GM18520 (cell line): ENCODE measurements around the gene NEDD1.

Experiments
- ATAC-seq: cut with Tn5 transposase; IDR thresholded peaks from one replicate; pipeline ENCODE4 v1.9.1; 2021; ENCODE audit not compliant: unreplicated experiment

The NEDD1 gene

DNA sequence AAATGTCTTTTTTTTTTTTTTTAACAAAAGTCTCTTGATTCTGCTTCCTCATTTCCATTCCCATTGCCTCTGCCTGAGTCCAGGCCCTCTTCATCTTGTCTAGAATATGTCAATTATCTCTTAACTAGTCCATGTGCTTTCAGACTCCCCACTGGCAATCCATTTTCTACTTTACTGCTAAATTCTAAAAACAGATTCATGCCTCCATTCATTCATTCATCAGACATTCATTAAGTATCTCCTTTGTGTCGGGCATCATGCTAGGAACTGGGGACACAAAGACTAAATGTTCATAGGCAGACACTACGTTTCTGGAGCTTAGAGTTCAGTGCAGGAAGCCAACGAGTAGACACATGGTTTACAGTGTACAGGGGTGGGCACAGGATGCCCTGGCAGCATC, 9.6 kb upstream of the NEDD1 start:
- ATAC-seq = no peak

DNA sequence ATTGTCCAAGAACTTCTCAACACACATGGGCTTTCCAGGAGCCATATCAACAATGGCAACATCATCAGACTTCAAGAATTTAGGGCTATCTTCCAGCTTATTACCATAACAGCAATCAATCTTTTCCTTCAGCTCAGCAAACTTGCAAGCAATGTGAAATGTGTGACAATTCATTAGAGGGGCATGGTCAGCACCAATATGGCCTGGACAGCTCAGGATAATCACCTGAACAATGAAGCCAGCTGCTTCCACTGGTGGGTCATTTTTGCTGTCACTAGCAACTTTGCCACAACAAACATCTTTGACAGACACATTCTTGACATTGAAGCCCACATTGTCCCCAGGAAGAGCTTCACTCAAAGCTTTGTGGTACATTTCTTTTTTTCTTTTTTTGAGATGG, 5.9 kb upstream of the NEDD1 start:
- ATAC-seq = no peak

GRCh38 chr12:96902076-96902475, 5.0 kb upstream of the NEDD1 start:
- ATAC-seq = no peak

GRCh38 chr12:96906498-96906848, 584 bp upstream of the NEDD1 start:
- ATAC-seq = no peak

- no peak for ATAC-seq
These were observed 790 bp downstream of the NEDD1 start for GRCh38 chr12:96907671-96908422.

- no peak for ATAC-seq
These were observed 1.3 kb downstream of the NEDD1 start for GRCh38 chr12:96908423-96908675.

- ATAC-seq = no peak
These were observed 5.2 kb downstream of the NEDD1 start for GRCh38 chr12:96912261-96912660.

GRCh38 chr12:96912943-96913342, 5.9 kb downstream of the NEDD1 start:
- no peak for ATAC-seq

GRCh38 chr12:96919510-96920210, 12.6 kb downstream of the NEDD1 start:
- ATAC-seq = no peak

- no peak for ATAC-seq
These were observed 41.7 kb downstream of the NEDD1 start for GRCh38 chr12:96948782-96949181.

DNA sequence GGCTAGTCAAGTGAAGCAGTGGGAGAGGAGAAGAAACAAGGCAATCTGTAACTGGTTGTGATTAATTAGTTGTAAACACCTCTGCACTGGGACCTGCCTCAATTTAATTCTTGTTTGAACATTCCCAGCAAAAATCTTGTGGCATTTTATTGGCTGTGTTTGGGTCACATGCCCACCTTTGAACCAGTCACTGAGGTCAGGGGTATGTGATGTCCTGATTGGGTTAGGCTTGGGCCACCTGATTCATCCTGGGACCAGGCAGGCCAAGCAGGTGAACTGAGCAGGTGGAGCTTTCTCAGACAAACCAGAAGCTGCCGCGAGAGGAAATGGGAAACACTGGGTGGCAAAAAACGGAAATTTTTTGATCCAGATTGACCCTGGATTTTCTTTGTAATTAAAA, 72.5 kb downstream of the NEDD1 start:
- ATAC-seq = no peak

DNA sequence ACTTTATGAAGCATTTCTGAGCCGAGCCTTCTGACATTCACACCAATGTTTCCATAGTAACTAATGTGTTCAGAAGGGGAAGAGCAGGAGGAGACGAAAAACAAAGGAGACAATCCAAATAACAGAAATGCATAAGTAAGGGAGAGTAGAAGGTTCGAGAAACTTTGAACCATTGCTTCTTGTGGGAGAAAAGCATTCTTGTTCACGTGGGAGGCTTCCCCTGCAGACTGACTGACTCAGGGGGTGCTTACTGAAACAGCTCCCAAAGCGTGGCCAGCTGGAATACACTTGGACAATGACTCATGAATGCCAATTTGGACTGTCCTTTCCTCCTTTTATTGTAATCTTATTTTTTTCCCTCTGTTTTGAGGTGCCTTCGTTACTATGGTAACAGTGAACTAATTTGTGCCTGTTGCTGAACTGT, 73.9 kb downstream of the NEDD1 start:
- ATAC-seq = no peak

GRCh38 chr12:96981911-96982310, 74.9 kb downstream of the NEDD1 start:
- no peak for ATAC-seq

DNA sequence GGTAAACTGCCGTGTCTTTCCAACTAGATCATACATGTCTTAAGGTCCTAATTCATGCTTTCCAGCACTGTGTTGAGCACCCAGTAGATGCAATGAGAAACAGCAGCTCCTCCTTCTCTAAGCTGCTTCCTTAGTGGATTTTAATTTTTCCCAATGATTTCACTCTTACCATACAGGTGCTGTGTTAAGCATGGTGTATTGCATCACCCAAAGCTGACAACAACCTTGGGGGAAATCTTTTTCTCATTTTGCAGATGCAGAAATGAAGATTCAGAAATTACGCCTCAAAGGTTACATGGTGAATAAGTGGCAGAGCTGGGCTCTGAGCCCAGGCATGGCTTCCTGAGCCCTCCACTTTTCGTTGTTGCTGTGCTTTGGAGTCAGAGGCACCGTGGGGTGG, 75.6 kb downstream of the NEDD1 start:
- no peak for ATAC-seq

GRCh38 chr12:96985515-96986362, 78.7 kb downstream of the NEDD1 start:
- peak; percentile 70 for ATAC-seq

DNA sequence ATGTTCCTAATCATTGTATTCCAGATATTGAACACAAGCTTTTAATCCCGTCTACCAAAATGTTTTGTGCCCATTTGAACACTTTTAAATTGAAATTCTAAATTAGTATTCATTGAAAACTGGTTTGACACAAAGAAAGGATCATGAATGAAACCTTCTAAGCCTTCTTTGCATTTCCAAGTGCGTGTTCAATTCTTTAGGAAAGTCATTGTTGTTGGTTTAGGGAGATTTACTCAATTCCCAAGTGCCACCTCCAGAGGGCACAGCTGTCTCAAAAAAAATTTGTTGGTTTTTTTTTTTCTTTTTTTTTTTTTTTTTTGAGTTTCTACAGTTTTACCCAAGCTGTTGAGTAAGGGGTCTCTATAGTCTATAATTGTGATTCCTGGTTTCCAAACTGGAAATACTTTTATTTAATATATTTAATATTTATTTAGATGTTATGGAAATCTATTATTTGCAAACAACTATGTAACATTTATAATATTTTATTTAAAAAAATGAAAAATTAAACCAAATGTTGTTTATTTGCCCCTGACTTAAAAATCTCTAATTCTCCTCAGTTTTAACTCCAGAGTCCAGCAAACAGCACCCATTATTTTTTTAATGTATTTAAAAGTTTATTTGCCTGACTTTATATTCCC, 79.9 kb downstream of the NEDD1 start:
- no peak for ATAC-seq

GRCh38 chr12:96988919-96989318, 81.9 kb downstream of the NEDD1 start:
- no peak for ATAC-seq

DNA sequence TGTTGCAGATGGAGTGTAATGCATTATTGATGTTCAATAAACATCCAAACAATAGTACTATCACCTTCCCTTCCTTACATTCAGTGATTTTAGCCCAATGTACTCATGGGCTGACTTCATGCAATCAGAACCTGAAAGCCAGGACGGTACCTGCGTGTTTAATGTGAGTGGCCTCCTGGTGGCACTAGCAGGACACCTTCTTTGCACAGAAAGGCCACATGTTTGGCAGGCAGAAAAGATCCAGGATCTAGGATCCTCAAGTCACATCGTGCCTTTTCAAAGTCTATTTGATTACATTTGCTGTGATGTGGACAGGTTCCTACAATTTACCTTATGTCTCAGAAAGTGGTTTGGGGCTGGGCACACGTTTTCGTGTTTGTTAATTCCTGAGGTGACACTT, 82.9 kb downstream of the NEDD1 start:
- ATAC-seq = no peak

DNA sequence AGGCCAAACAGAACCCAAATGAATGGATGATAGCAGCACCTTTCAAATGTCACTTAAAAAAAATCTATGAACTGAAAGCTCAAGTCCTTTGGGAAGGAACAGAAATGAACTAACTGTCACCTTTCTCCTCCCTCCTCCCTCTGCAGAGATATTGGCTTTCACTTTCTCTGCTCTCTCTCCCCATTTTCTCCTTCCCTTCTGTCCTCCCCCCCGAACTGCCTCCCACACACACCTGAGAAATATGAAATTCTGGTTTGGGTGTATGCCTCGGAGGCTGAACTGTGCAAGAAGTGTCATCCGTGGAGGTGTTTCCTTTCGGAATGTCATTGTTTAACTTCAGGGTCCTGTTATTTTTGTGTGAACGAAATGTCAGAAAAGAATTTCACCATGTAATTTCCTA, 87.8 kb downstream of the NEDD1 start:
- no peak for ATAC-seq

GRCh38 chr12:96995861-96996260, 88.8 kb downstream of the NEDD1 start:
- ATAC-seq = no peak

DNA sequence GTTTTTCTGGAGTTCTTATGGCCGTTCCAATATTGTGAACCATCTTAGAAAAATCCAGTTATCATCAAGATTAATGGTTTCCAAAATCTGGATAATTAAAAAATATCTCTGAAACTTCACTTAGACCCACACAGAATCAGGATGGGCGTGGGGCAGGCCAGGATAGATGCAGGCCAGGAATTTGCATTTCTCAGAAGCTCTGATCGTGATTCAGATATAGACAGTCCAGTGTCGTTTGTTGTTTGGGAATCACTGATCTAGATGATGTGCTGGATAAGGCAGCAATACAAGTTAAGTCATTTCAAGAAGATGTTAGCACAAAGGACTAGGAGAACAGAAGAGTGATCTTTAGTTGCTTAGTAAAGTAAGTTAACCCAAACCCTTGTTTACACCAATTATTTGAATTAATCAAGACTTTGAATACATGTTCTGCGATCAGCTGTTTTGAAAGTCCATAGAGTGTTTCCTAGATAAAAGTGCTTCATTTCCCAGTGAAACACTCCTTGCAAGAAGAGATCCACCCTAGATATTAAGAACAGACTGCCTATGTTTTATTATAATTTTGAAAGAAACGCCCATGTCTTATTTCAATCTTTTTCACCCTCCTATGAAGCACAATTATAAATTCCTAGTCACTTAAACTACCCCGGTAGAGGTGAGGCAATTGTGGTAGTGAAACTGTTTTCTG, 90.9 kb downstream of the NEDD1 start:
- ATAC-seq = no peak
